ENCODE measurements around the gene G6PC2.

Gene G6PC2

GRCh38 chr2:168945508-168945907 is 44.4 kb downstream of the G6PC2 start:
- no peak for DNase-seq (ENCODE audit: extremely low read depth in 1 of 2, low read depth in 1 of 2)

DNA sequence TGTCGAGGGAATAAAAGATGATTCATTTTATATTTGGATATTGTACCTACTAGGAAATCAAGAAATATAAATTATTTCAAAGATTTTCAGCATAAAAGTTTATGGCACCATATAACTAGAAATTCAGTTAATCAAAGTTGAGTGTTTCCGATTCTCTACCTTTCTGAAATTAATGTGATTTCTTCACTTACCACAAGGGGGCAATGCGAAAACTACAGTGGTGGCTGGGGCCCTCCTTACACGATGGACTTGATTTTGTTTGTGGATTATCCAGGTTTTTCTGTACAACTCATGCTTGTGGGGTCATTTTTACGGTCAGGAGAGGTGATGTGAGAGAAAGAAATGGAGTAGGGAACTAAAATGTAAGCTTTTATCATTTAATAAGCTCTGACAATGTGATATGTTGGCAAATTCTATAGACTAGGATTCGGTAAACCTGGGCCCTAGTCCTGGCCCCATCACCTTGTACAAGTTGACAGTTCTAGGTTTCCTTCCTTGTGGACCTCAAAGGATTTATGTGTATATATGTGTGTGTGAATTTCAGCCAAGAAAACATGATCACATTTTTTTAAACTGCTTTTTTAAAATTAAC is 47.6 kb downstream of the G6PC2 start:
- DNase-seq (ENCODE audit: extremely low read depth in 1 of 2, low read depth in 1 of 2) = no peak

DNA sequence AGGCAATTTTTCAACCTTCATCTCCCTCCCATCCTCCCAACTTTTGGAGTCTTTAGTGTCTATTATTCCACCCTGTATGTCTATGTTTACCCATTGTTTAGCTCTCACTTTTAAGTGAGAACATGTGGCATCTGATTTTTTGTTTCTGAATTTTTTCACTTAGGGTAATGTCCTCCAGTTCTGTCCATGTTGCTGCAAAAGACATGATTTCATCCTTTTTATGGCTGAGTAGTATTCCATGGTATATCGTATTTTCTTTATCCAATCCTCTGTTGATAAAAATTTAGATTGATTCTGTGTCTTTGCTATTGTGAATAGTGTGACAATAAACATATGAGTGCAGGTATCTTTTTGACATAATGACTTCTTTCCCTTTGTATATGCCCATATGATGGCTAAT is 48.2 kb downstream of the G6PC2 start:
- no peak for DNase-seq (ENCODE audit: extremely low read depth in 1 of 2, low read depth in 1 of 2)

- no peak for DNase-seq (ENCODE audit: extremely low read depth in 1 of 2, low read depth in 1 of 2)
Observed at GRCh38 chr2:168951871-168952270, 50.8 kb downstream of the G6PC2 start.

DNA sequence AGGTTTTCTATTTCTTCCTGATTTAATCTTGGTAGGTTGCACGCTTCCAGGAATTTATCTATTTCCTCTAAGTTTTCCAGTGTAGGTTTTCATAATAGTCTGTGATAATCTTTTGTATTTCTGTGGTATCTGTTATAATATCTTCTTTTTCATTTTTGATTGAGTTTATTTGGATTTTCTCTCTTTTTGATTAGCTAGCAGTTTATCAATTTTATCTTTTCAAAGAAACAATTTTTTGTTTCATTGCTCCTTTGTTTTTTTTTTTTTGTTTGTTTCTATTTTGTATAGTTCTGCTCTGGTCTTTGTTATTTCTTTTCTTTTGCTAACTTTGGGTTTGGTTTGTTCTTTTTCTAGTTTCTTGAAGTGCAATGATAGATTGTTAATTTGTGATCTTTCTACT is 51.3 kb downstream of the G6PC2 start:
- no peak for DNase-seq (ENCODE audit: extremely low read depth in 1 of 2, low read depth in 1 of 2)

- no peak for DNase-seq (ENCODE audit: extremely low read depth in 1 of 2, low read depth in 1 of 2)
Observed at GRCh38 chr2:168954256-168954655, 53.2 kb downstream of the G6PC2 start.

DNA sequence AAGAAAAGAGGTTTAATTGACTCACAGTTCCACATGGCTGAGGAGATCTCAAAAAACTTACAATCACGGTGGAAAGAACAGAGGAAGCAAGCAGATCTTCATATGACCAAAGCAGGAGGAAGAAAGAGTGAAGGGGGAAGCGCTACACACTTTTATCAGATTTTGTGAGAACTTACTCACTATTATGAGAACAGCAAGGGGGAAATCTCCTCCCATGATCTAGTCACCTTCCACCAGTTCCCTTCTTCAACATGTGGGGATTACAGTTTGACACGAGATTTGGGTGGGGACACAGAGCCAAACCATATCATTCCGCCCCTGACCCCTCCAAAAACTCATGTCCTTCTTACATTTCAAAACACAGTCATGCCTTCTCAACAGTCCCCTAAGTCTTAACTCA is 54.2 kb downstream of the G6PC2 start:
- DNase-seq (ENCODE audit: extremely low read depth in 1 of 2, low read depth in 1 of 2) = no peak

- DNase-seq (ENCODE audit: extremely low read depth in 1 of 2, low read depth in 1 of 2) = no peak
Observed at GRCh38 chr2:168956392-168956791, 55.3 kb downstream of the G6PC2 start.

Measured in stimulated activated CD8-positive, alpha-beta memory T cell treated with anti-CD3 and anti-CD28 coated beads, Interleukin-7, amount 100 ng/mL, for 48 hours (primary cell).